GM18951 (cell line): ENCODE data around the gene ABLIM2.

Source experiments
- POLR2A ChIP-seq: IDR thresholded peaks from 4 replicates; pipeline ENCODE4 v1.6.1; 2011; ENCODE audit warnings: mild to moderate bottlenecking; ENCODE audit not compliant: insufficient read length, insufficient read depth; ENCODE audit errors: extremely low read depth
- in situ Hi-C: fragments of 300-500 bp; cut with MboI; formaldehyde crosslinking; loops from one replicate; pipeline ENCODE4 v1.12.0; 2022; ENCODE audit warnings: low sequenced_read_pairs, mixed read lengths, inconsistent platforms; ENCODE audit not compliant: unreplicated experiment

Gene ABLIM2

DNA sequence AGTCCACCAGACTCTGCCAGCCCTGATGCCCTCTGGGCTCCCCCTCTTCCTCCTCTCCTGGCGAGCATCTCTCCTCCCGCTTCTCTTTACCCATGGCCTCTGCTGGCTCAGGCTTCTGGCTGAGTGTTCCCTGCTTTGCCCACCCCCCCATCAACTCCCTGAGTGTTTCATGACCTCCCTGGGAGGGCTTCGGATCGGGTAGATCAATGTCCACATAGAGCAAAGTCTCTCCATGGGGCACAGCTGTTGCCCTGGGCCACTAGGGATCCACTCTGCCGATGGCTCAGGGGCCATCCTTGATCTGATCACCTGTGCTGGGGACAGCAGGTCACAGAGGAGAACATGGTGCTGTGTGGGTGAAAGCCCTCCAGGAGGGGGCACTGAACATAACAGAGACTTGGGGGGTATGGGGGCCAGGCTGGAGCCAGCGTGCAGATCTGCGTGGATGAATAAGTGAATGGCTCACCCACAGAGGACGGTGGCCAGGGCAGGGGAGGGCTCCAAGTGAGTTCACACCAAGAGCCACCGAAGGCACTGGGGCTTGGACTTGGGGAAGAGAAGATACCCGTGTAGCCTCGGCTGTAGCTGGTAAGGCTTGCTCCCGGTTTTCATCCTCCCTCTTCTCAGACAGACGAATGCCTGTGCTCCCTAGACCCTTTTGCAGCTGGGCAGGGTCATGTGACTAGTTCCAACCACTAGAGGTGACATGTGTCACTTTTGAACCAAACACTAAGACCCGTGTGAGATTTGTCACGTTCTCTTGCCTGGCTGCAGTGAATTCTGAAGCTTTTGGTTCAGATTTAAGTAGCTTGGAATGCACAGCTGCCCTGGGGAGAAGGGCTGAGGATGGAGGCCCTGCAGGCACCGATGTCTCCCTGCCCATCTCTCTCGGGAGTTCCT is 195.8 kb downstream of the ABLIM2 start:
- in situ Hi-C loops, result no loop called here

DNA sequence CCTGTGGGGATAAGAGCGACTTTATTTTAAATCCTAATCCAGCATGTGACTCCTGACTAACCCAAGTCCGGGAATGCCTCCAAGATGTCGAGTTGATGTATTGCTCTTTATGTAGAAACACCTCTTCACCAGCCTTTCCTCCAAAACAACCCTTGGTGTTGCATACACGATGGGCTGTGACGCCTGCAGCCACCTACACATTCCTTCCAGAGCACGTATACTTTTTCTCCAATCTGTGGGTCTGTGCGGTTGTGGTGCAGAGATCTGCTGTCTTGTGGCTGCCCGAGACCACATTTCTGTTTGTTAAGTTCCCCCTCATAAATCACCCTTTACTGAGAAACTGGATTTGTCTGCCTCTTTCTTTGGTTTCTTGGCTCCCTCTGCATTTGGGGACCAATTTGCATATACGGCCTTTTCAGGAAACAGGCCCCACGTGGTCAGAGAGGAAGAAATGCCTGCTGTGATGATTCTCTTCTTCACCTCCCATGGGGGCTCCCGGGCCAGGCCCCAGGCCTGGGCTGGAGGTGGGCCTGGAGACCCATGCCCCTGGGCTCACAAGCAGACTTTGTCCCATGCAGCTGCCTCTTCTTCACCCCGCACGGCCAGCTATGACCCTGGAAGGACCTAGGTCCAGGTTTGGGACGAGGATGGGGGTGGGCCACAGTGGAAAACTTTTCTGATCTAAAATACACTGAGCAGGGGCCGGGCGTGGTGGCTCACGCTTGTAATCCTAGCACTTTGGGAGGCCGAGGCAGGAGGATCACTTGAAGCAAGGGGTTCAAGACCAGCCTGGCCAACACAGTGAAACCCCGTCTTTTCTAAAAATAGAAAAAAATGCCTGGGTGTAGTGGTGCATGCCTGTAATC is 197.6 kb downstream of the ABLIM2 start:
- in situ Hi-C loops, result no loop called here
- TF ChIP-seq POLR2A, result no peak

More for the DNA sequence above, 195.8 kb downstream of the ABLIM2 start:
- no peak for TF ChIP-seq POLR2A

DNA sequence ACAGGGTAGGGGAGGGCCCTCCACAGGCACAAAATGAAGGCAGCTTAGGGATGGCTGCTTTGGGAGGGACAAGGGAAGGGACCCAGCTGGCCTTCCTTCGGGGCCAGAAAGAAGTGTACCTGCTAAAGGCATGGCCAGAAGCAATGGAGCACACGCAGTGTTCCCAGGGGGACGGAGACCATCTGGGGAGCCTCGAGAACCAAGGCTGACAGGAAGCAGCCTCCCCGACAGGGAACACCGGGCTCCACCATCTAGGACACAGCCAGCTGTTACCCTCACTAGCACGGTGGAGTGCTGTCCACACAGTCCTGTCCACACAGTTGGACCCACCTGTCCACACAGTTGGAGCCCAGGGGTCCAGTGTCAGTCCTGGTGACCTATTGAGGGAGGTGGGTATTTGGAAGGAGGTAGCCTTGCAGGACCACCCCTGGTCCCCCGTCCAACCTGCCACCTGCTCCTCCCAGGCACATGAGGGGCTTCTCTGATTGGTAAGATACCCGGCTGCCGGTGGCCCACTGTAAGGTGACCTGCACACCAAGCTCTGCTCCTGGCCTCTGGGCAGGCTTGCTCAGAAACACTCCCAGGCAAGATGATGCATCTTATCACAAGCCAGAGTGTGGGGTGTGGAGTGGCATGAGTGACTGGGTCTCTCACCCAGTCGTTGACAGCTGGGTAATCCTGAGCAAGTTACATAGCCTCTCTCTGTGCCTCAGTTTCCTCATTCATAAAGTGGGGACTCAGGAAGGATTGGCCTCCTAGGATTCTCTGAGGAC is 198.4 kb downstream of the ABLIM2 start:
- TF ChIP-seq POLR2A, result no peak

DNA sequence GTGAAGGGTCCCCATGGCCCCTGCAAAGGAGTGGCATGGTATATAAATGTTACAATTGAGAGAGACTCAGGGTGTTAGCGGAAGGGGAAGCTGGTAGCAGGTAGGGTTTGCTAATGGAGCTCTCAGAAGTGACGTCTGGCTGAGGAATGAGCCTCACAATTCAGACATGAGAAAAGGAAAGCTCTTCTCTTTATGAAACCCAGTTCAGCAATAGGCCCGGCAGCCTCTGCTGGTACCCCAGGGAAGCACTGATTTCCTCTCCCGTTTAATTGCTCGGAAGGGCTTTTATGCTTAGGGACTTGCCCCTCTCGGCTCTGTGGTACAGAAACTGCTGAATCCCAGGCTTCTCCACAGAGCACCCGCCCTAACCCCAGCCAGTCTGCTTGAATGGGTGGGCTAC is 199.5 kb downstream of the ABLIM2 start:
- in situ Hi-C loops, result no loop called here

More for the DNA sequence above, 198.4 kb downstream of the ABLIM2 start:
- in situ Hi-C loops, result no loop called here

DNA sequence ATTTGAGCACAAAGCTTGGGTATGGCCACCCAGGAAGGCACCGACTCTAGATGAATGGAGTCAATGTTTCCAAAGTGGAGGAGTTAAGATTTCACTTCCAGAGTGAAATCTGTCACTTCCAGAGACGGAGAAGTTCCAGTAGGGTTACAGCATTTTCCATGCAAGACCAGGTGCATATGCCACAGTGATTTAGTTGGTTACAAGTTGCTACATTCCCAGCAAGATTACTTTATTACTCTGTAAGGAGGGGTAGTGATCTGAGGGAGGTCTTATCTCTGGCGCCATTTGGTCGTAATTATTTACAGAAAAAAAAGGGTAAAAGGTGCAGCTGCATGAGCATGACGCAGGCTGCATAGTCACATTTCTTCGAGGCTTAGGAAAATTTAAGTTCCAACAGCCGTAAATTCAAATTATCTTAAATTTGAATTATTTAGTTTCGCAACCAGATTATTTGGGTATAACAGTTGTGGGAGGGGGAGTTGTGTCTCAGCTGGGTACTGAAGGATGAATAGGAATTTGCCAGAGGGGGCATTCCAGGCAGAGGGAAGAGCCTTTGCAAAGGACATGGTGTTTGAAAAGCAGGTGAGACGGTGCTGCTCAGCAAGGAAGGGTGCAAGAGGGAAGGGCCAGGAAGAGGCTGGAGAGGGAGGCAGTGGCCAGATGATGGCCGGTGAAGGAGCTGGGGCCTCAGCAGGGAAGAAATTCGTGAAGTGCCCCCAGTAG is 201.5 kb downstream of the ABLIM2 start:
- no peak for TF ChIP-seq POLR2A
- in situ Hi-C loops, result no loop called here

More for the DNA sequence above, 199.5 kb downstream of the ABLIM2 start:
- TF ChIP-seq POLR2A, result no peak

DNA sequence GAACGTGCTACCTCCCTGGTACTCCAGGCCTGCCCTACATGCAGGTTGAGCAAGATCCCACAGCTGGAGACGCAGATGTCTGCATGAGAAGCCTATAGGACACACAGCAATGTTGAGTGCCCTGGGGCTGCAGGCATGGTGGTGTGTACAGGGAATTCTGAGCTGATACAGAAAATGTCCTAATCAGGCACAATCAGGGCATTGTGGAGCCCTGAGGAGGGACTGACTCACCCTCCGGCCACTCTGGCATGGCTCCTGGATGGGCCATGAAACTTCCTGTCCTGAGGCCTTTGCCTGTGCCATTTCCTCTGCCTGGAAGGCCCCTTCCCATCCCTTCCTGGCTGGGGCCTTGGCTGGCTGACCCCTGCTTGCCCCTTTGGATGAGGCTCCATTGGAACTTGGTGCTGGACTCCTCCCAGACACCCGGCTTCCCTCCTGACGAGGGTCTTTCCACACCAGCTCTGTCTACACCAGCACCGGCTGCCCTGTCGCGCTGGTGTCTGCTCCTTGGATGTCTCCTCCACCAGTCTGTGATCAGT is 202.3 kb downstream of the ABLIM2 start:
- no peak for TF ChIP-seq POLR2A
- in situ Hi-C loops, result no loop called here

DNA sequence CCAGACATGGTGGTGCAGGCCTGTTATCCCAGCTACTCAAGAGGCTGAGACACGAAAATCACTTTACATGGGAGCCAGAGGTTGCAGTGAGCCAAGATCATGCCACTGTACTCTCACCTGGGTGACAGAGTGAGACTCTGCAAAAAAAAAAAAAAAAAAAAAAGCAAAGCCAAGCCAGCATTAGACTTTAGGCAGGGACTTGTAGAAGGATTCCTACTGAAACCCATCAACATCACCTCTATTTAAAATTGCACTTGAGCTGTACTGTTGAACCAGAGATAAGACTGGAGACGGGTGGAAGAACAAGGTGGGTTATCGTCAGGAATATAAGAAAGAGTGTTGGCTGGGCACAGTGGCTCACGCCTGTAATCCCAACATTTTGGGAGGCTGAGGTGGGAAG is 203.2 kb downstream of the ABLIM2 start:
- in situ Hi-C loops, result no loop called here
- TF ChIP-seq POLR2A, result no peak

DNA sequence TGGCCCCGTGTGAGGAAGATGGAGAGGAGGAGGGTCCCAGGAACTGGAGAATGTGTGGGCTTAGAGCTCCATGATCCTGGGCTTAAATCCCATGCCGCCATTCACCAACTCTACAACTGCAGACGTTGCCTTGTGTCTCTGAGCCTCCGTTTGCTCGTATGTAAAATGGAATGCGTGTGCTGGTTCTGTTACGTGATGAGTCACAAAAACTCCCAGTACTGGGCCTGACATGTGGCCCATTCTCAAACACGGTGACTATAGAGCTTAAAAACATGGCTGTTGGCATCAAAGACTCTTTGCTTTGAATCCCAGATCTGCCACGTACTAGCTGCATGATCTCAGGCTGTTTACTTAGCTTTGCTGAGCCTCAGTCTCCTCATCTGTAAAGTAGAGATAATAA is 206.0 kb downstream of the ABLIM2 start:
- in situ Hi-C loops, result no loop called here
- no peak for TF ChIP-seq POLR2A

DNA sequence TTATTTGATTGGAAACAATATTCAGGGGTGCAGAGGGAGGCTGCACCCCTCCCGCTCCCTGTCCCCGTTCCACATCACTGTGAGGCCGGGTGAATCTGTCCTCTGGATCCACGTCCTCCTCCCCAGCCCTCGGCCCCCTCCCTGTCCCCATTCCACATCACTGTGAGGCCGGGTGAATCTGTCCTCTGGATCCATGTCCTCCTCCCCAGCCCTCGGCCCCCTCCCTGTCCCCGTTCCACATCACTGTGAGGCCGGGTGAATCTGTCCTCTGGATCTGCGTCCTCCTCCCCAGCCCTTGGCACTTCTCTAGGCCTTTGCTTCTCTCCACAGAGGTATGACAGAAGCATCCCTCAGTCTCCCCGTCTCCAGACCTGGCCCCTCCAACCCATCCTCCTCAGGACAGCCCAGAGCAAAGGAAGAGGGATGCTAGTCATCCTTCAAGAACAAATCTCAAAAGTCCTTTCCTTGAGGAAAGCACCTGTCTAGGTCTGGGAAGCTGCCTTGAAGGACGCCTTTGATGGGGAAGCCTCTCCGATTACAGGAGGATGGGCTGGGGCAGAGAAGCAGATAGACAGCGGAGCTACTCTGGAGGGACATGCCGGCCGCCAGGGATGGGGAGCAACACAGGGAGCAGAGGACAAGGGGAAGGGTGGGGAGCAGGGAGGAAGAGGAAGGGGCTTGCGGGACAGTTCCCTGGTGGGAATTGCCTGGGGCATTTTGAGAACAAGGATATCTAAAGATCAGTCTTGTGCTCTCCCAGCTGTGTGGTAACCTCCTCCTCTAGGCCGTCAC is 208.1 kb downstream of the ABLIM2 start:
- in situ Hi-C loops, result no loop called here
- no peak for TF ChIP-seq POLR2A

DNA sequence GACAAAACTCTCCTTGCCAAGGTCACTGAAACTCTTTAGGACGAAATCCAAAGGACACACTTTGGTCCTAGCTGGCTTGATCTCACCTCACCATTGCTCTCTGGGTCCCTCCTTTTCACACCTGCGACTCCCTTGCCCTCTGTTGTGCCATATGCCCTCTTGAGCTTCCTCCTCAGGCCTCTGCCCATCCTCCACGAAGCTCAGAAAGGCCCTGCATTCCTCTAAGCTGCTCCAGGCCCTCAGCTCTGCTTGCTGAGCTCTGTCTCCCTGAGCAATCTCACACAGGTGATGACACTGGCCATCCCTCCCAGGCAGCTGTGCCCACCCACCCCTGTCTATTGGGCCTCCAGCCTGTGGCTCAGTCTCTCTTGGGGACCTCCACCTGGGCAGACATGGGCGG is 208.9 kb downstream of the ABLIM2 start:
- in situ Hi-C loops, result no loop called here
- TF ChIP-seq POLR2A, result no peak

DNA sequence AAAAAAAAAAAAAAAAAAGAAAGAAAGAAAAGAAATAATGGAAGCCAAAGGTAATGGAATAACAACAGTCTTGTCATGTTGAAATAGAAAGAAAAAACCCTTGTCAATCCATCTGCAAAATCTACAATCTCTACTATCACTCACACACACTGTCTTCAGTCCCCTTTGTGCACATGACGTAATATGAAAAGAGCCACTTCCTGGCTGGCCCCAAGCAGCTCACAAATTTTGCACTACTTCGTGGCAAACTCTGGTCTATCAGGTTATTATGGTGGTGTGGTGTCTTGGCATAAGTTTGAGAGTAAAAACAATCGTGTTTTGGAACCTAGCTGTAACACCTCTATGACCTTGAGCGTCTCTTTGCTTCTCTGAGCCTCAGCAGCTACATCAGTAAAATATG is 210.7 kb downstream of the ABLIM2 start:
- in situ Hi-C loops, result no loop called here
- no peak for TF ChIP-seq POLR2A
